Fibroblast of peridontal ligament (primary cell): Measurements from ENCODE around the gene CABP7.

ENCODE experiments used
- DNase-seq: peaks from one replicate; pipeline ENCODE4 v3.0.0-alpha.2; 2010; ENCODE audit errors: extremely low read depth

Gene CABP7

DNA sequence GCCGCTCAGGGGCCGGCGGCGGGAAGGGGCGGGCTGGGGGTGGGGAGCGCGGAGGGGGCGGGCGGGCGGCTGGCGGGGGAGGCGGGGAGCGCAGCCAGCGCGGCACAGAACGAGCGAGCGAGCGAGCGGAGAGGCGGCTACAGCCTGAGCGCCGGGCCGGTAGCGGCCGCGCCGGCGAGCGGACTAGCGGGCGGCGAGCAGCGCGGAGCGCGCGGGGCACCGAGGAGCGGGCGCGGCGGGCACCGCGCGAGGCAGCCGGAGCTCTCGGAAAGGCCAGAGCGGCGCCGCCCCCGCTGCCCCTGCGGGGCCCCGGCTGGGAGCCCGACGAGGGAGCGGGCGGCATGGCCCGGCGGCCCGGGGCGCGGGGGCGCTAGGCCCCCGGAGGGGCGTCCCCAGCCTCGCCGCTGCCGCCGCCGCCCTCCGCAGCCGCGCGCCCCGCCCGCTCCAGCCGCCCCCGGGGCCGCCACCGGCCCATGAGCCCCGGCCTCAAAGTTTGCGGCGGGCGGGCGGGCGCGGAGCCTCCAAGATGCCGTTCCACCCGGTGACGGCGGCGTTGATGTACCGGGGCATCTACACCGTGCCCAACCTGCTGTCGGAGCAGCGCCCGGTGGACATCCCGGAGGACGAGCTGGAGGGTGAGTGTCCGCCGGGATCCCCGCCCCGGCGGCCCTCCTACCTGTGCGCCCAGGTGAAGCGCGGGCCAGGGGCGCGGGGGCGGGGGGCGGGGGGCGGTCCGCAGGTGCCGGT is at the start of gene CABP7:
Gene CABP7, plus strand, starts transcription at position 105 of the 747 bp plus-strand sequence. Its CDS starts 422 bp downstream, at position 527.
- DNase-seq, result no peak

DNA sequence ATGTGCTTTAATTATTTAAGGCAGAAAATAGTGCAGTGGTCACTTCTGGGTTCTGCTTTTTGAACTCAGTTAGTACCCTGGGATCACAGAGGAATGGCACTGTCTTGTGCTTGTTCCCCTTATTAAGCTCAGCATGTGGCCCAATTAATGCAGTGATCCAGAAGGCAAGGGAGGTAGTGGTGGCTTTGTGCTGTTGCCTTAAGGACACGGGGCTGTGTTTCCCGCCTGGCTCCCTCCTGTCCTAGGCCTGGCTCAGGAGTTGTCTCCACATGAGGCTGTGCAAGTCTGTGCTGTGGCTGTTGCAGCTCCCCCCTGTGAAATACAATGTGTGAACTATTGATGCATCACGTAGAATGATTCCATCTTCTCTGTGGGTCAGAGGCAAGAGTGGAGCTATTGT is 49.2 kb upstream of the CABP7 start:
- no peak for DNase-seq

DNA sequence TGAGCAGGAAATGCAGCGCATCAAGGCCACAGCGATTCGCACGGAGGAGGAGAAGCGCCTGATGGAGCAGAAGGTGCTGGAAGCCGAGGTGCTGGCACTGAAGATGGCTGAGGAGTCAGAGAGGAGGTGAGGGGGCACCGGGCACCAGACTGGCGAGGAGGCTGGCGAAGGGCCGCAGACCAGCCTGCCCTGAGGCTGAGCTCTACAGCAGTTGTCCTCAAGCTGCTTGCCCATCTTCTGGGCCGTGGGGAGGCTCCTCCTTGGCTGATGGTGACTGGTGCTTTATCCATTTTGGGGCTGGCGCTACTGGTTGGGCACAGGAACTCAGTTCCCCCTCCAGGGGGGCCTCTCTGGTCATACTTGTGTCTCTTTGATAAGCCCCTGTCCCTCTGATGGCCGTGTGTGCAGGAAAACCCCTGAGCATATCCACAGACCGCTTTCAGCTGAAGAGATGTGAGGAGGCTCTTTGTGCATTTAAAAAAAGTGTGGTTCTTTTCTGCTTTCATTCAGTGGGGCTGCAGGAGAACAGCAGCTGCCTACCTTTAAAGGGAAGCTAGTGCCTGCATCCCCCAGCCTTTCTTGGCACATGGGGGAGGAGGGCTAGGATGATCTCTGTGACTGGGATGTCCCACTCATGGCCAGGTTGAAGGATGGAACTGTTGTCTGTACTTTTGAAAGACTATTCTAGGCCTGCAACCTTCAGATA is 46.3 kb upstream of the CABP7 start:
- DNase-seq, result no peak

DNA sequence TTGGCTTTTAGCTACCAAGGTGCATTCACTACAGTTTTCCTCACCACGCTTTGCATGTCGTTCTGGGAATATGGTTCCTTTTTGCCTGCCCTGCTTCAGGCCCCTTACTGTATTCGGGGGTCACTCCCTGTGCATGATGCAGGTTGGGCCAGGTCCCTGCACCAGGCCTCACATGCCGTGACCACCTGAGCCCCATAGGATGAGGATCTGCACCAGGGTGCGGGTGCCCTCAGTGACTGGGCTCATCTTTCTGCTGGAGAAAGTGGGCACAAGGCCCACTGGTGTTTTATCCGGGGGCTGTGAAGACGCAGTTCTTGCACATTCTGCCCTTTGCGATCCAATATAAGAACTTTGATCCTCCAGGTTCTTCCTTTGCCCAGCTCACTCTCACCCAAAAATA is 45.7 kb upstream of the CABP7 start:
- no peak for DNase-seq

DNA sequence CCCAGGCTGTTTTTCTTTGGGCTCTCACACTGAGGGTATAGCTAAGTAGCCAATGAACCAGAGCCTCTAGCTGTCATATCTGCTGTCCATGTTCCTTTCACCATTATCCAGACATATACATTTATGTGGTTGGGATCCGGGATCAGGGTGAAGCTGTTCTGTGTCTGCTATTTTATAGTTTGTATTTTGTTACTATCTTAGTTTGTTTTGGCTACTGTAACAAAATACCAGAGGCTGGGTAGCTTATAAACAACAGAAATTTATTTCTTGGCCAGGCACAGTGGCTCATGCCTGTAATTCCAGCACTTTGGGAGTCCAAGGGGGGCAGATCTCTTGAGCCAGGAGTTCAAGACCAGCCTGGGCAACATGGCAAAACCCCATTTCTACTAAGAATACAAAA is 40.5 kb upstream of the CABP7 start:
- DNase-seq, result peak; percentile 43

DNA sequence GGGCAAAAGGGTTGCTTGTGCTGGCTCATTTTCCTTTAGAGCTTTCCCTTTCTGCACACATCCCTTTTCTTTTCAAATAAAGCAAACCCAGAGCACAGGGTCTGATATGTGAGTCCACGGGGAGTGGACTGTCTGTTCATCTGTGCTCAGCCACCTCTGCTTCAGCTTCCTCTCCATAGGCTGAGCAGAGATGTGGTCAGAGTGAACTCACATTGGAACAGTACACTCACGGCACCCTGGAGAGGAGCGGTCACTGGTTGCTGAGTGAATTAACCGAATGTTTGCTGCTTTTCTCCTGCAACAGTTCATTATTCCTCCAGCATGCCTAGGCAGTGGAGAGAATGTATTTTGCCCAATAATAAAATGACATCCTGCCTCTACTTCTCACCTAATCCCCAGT is 36.3 kb upstream of the CABP7 start:
- no peak for DNase-seq

DNA sequence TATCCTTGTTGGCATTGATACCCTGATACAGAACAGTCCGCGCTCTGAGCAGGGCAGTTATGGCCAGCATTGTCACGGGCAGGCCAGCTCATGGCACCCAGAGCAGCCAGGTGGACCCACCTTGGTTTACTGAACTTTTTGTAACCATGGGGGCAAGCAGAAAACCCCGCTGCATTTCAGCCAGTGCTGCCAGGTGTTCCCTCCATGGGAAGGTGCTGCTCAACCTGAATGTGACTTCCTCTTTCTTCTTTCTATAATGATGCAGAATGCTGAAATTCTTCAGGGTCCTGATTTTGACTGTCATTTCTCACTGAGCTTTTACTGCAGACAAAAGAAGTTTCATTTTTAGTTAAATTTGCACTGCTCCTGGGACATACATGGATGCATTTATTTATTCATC is 35.6 kb upstream of the CABP7 start:
- no peak for DNase-seq

DNA sequence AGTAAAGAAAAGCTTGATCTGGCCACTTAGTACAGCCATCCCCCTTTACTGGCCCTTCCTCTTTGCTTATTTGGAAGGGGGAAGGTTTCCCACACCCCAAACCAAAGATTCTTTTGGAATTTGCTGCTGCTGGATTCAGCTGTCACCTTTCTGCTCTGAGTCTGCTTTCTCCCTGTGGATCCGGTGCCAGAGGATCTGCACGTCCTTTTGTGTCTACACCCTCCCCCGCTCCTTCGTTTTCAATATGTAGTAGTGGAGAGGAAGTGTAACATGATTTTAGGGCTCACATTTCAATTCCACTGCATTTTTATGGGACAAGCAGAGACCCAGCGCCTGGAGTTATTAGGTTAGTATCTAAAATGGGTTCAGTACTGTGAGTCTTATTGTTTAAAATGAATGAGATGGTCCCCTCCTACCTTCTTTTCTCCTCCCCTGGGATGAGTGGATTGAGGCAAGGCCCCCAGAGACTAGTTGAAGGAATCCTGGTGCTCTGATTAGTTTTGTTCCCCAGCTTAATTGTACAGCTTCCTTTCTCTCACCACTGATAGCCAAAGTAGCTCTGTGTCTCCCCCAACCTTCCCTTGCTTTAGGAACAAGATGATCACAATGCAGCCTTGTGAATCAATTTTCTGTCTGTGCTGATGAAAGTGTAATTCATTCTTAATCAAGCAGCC is 30.5 kb upstream of the CABP7 start:
- DNase-seq, result no peak

DNA sequence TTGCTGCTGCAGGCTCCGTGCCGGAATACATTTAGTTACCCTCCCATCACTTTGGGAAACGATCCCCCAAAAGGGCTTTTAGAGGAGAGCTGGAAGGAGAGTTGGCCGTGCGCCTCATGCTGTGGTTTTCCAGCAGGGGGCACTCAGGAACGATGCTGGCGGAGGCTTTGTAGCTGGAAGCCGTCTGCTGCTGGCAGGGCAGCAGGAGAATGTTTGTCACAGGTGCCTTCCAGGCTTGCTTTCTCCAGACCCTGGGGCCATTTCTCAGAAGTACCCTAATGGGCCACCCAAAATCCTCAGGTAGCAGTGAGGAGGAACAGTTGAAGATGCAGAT is 30.0 kb upstream of the CABP7 start:
- DNase-seq, result peak; percentile 55

DNA sequence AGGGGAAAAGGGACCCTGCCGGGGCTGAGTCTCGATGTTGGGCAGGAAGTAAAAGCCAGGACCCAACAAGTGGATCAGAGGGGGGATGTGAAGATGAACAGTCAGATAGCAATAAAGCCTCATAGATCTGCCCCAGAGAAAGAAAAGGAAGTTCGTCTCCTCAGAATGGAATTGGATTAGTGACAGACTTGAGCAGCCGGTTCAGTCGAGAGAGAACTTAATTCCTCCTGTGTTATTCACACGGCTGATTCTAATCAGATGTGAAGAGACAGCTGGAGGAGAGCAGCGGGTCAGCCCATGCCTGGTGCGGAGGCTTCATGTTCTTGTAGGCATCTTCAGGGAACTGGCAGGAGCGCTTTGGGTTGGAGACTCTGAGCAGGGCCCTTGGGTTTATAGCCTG is 29.3 kb upstream of the CABP7 start:
- no peak for DNase-seq

DNA sequence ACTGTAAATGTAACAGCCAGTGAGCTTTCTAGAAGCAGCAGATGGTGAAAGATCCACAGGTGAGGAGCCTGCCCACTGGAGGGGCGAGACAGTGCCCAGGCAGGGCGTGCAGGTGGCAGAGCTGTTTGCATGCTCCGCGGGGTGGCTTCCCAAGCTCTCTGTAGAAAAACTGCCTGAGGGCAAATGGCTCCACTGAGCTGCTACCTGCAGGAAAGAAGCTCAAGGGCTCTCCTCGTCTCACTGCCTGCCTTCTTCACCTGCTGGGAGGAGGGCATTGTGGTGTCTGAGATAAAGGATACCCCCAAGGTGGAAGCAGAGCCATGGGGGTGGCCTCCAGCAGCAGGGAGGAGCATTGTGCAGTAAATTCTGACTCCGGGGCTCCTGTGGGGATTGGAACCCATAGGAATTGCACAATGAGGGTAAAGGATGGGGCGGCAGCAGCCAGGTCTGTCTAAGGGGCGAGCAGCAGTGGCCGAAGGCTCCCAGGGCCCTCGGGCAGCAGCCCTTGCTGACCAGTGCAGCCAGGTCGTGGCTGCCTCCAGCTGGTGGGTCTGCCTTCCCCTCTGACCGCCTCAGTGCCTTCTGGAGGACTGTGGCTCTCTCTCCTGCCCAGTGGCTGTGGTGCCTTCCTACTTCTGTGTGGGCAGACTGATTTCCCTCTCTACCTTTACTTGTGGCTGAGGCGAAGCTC is 28.0 kb upstream of the CABP7 start:
- no peak for DNase-seq

DNA sequence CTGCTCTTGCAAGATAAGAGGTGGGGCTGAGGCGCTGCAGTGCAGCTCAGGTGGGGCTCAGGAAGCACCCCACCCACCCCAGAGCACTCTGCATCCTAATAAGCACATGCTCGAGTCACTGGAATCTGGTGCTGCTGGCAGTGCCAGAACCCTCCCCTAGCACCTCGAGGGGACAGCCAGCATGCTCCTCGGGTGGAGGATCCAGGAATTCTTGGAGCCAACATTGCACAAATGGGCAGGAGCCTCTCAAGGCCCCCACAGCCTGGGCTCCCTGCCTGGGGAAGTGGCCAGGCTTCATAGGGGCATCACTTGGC is 27.5 kb upstream of the CABP7 start:
- DNase-seq, result no peak

DNA sequence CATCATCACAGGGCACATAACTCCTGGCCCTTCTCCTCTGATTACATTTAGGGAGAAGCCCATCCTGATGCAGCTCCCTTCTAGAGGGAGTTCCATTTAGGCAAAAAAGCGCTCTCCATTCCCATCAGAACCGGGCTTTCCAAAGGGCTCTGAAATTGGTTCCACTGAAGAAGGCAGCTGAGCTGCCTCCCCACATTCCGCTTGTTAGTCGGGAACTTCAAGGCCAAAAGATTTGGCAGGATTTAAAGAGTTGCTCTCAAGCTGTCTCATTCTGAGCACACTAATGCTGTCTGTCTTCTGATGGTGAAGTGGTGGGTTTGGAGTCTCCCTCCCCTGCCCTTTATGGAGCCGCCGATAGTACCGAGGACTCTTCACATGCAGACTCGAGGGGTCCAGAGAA is 26.6 kb upstream of the CABP7 start:
- DNase-seq, result no peak

DNA sequence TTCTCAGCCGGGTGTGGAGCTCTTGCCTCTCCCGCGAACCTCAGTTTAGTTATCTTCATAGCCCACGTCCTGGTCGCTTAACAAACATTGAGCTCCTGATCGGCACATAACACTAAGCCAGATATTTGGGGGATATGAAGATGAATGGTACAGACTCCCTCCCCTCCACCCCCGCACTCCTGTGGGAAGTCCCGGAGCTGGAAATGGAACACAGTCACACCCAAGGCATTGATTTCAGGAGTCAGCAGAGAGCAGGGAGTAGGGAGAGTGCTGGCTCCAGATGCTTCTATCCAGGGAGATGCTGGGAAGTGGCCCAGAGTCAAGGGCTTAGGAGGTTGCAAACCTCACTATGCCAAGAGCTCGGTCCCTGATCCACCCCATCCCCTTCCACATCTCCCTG is 26.1 kb upstream of the CABP7 start:
- DNase-seq, result no peak

DNA sequence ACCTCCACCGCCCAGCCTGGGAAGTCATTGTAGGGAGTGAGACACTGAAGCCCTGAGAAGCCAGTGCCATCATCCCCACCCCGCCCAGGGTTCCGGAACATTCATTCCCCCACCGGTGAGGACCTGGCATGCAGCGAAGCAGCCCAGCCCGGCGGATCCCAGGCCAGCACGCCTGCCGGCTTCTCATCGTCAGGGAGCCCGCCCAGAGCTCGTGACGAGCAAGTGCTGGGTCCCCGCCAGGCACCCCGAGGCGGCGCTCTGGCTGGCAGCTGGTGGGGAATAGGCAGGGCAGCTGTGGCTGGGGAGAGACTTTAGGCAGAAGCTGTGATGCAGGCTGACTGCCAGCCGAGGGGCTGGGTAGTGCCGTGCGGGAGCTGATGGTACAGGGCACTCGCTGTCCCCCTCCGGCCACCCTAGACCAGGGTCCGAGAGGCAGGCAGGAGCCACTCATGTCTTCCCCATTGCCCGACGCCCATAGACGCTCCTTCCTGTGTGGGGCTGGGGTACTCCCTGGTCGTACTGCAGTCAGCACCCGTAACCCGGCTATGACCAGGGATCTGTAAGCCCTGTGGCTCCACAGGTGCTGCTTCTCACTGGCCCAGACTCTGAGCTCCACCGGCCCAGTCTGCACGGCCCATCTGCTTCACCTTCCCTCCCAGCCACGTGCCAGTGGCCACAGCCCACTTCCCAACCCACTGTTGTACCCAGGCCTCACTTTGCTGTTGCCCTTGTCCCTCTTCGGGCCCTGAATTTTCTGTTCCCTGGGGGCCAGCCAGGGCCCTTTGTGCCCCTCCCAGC is 24.5 kb upstream of the CABP7 start:
- DNase-seq, result no peak

DNA sequence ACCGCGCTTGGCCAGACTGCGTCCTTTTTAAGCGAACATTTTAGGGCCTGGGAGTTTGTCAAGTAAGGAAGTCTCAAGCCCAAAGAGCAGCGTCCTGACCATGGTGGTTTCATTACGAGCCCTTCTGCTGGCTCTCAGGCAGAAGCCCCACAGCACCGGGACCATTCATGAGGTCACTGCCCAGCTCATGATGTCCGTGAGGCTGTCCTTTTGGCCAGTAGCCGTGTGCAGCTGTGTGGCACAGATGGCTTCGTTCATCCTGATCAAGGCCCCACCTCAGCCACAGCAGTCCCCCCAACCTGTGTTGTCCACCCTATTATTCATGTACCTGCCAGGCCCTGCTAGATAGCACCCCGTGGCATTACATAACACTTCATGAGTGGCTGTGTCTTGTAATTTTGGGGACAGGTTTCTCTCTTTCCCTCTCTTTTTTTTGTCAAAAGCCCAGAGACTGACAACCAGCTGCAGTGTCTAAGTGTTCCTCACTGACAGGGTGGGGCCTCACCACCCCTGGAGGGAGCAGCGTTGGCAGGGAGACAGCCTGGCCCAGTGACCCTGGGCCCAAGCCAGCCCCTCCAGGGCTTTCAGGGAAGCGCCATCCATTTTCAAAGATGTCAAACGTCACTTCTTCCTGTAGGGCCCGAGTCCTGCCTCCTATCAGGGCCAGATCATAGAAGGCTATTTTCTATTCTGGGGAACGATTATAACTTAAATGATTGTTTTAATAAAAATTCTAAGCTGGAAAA is 21.8 kb upstream of the CABP7 start:
- no peak for DNase-seq

DNA sequence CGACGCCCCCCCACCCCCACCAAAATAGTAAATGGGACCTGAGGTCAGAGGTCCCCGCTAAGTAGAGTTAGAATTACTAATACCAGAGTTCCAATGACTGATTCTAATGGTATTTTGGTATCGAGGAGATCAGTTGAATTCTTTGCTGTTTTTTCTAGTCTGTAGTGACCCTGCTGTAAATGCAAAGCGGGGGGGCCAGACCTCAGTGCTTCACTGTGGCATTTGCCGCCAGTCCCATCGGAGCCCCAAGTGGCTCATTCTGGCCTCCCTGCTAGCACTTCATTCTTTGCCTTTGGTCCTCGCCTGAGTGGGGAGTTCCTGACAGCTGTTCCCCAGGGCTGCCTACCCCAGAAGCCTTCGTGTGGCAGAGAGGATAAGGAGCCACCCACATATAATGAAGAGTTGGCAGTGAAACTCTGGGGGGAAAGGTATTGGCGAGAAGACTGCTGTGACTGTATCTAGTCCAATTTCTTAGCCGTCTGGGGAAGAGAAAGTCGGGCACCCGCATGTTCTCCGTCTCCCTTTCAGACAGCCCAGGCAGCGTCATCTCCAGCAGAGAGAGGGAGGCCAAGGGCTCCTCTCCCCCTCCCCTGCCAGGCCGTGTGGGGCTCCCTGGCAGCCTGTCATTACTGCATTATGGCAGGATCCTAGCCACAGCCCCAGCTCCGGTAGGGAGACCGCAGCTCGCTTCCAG is 19.4 kb upstream of the CABP7 start:
- DNase-seq, result peak; percentile 8

DNA sequence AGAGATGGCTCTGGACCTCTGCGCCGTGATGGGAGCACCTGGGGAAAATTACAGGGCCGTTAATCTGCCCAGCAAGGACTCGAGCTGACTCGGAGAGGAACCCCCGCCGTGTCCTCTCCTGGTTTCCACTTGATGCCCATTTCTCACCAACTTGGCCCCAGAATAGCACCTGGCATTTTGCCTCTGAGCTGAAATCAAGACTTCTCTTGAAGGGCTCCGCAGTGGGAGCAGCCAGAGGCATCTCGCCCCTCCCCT is 19.0 kb upstream of the CABP7 start:
- no peak for DNase-seq

DNA sequence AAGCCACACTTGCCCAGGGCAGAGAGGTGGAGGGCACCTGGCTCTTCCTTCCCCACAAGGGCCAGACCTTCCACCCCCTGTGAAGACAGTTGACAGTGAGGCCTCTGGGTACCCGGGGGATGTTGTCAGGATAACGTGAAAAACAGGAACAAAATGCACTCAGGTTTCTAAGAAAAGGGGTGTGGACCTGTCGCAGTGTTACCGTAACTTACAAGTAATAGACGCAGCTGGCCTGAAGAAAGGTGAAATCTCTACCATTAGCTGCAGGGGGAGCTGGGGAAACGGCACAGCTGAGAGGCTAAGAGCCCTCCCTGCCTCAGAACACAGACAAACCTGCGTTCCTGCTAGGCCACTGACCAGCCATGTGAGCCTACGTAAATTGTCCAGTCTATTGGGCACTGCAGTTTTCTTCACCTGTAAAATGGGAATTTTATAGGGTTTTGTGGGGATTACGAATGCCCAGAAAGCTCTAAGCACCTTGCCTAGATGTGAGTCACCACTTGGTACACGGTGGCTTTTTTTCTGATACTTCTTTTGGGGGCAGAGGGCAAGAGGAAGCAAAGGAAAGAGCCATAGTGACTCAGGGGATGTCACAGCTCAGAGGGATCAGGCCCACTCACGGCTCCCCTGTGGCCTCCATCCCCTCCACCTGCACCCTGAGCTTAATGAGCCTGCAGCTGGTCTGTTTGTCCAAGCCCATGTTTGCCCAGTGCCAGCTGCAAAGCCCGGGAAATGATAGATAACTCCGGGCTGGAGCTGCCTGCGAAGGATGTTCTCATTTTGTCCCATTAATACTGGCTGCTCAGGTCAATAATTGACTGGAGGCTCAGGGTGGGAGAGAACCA is 18.4 kb upstream of the CABP7 start:
- DNase-seq, result no peak
